Measurements from ENCODE around the gene TMPRSS11F.

Gene TMPRSS11F

GRCh38 chr4:68077301-68077700 is 52.4 kb downstream of the TMPRSS11F start:
- no peak for DNase-seq

- no peak for DNase-seq
These were observed 53.5 kb downstream of the TMPRSS11F start for GRCh38 chr4:68076194-68076593.

- no peak for DNase-seq
These were observed 55.3 kb downstream of the TMPRSS11F start for GRCh38 chr4:68074397-68074796.

GRCh38 chr4:68070302-68070701 is 59.4 kb downstream of the TMPRSS11F start:
- DNase-seq = no peak

- DNase-seq = no peak
These were observed 67.2 kb downstream of the TMPRSS11F start for GRCh38 chr4:68062501-68062900.

- no peak for DNase-seq
These were observed 91.4 kb downstream of the TMPRSS11F start for GRCh38 chr4:68038272-68038671.

- no peak for DNase-seq
These were observed 108.5 kb downstream of the TMPRSS11F start for GRCh38 chr4:68021185-68021584.

- no peak for DNase-seq
These were observed 118.0 kb downstream of the TMPRSS11F start for GRCh38 chr4:68011684-68012083.

Data from CD4-positive, alpha-beta T cell treated with Interleukin-6 for 4 hours (primary cell).